Peyer's patch (tissue), 4 donors: Measurements from ENCODE around the gene PCSK2. TPM values are rescaled to one million over a fixed set of nuclear protein-coding genes. Genes with fewer than 3 reads are reported as not detected.
"Not testable (repeated sequence)": the region's sequence is repeated elsewhere in the genome, so short reads cannot be mapped to it uniquely, and the experiment has no call there.

ENCODE experiments used
- DNase-seq, 3 donors: peaks; one replicate each; pipeline ENCODE4 v3.0.0-alpha.2; 2017 to 2019
- H3K27ac ChIP-seq, 4 donors: fragments of 200-600 bp; sonication (generic); one replicate each; pipeline ENCODE4 v1.5.1; 2016 to 2019
- H3K27me3 ChIP-seq, 2 donors: fragments of 200-600 bp; sonication (generic); one replicate each; pipeline ENCODE4 v1.5.1; 2019
- H3K36me3 ChIP-seq, 3 donors: fragments of 200-600 bp; sonication (generic); one replicate each; pipeline ENCODE4 v1.5.1; 2016 to 2019
- H3K4me1 ChIP-seq, 4 donors: fragments of 200-600 bp; sonication (generic); one replicate each; pipeline ENCODE4 v1.5.1; 2016 to 2019
- H3K4me3 ChIP-seq, 4 donors: fragments of 200-600 bp; sonication (generic); 1 replicate in 3 of 4; 2 replicates in 1 of 4; pipeline ENCODE4 v1.5.1; 2016 to 2019; ENCODE audit warnings: mild to moderate bottlenecking in 1 of 4
- H3K9me3 ChIP-seq, 4 donors: fragments of 200-600 bp; sonication (generic); one replicate each; pipeline ENCODE4 v1.5.1; 2016 to 2019; ENCODE audit warnings: mild to moderate bottlenecking in 1 of 4
- CTCF ChIP-seq, 6 experiments: fragments of 450-650 bp in 4 of 6; fragments of 200-600 bp in 2 of 6; sonication (generic) in 1 of 6; IDR thresholded peaks; one replicate each; pipeline ENCODE4 v1.5.1; 2017 to 2019; ENCODE audit warnings: antibody characterized with exemption in 6 of 6, mild to moderate bottlenecking in 3 of 6, moderate library complexity in 1 of 6
- POLR2A ChIP-seq, 2 donors: fragments of 450-650 bp; IDR thresholded peaks; one replicate each; pipeline ENCODE4 v1.5.1; 2017; ENCODE audit warnings: antibody characterized with exemption in 2 of 2, mild to moderate bottlenecking in 2 of 2, moderate library complexity in 2 of 2
- total RNA-seq, 4 donors: library from RNA; depleted of rRNA; stranded (reverse); fragments of >200 nt; gene quantifications; one replicate each; pipeline ENCODE4 v1.1.0, GENCODE V29; 2016

The PCSK2 gene
- total RNA-seq, 4 donors from 2014 or later = 0.18 to 0.80 (median 0.57) TPM; not detected in 1

GRCh38 chr20:17215167-17215566, 11.7 kb upstream of the PCSK2 start:
- no peaks in the 10 kb centered on the region for H3K9me3 ChIP-seq
- no peaks in the 10 kb centered on the region for H3K4me1 ChIP-seq
- H3K4me3 ChIP-seq = no peak overlapping the region
- H3K27ac ChIP-seq = no peak overlapping the region
- TF ChIP-seq POLR2A (IDR thresholded peaks at IDR 0.05) (no peak), CTCF (IDR thresholded peaks at IDR 0.05) (no peak)
- no peaks in the 10 kb centered on the region for H3K27me3 ChIP-seq
- H3K36me3 ChIP-seq = no peaks in the 10 kb centered on the region
- no peak for DNase-seq

- H3K27me3 ChIP-seq, H3K4me1 ChIP-seq, H3K27ac ChIP-seq, H3K9me3 ChIP-seq, H3K36me3 ChIP-seq, DNase-seq, H3K4me3 ChIP-seq: not testable (repeated sequence)
Observed at GRCh38 chr20:17219856-17220255, 7.0 kb upstream of the PCSK2 start.

GRCh38 chr20:17223553-17223952, 3.3 kb upstream of the PCSK2 start:
- no peak for DNase-seq
- Histone ChIP-seq H3K27ac (no peak overlapping the region), H3K27me3 (no peaks in the 10 kb centered on the region), H3K4me1 (peaks cover 0 to 11% (median 0%) of the 10 kb centered on the region in 4 donors), H3K36me3 (no peaks in the 10 kb centered on the region), H3K4me3 (no peak overlapping the region), H3K9me3 (no peaks in the 10 kb centered on the region)
- TF ChIP-seq CTCF (IDR thresholded peaks at IDR 0.05) (no peak), POLR2A (IDR thresholded peaks at IDR 0.05) (no peak)

- DNase-seq = no peak
- Histone ChIP-seq H3K4me3 (peak overlapping the region in 2 of 4 donors; percentile 8 to 33), H3K36me3 (no peaks in the 10 kb centered on the region), H3K27ac (no peak overlapping the region), H3K27me3 (no peaks in the 10 kb centered on the region), H3K9me3 (no peaks in the 10 kb centered on the region), H3K4me1 (peaks cover 0 to 11% (median 0%) of the 10 kb centered on the region in 4 donors)
- TF ChIP-seq POLR2A (IDR thresholded peaks at IDR 0.05) (no peak), CTCF (IDR thresholded peaks at IDR 0.05) (no peak)
Observed at GRCh38 chr20:17225851-17226409, 910 bp upstream of the PCSK2 start.

GRCh38 chr20:17227219-17227575, 357 bp downstream of the PCSK2 start:
- no peaks in the 10 kb centered on the region for H3K36me3 ChIP-seq
- TF ChIP-seq CTCF (IDR thresholded peaks at IDR 0.05) (no peak), POLR2A (IDR thresholded peaks at IDR 0.05) (no peak)
- peak overlapping the region in 1 of 4 donors; percentile 30 for H3K4me3 ChIP-seq
- H3K4me1 ChIP-seq = peaks cover 0 to 11% (median 0%) of the 10 kb centered on the region in 4 donors
- no peaks in the 10 kb centered on the region for H3K9me3 ChIP-seq
- no peak overlapping the region for H3K27ac ChIP-seq
- no peak for DNase-seq
- no peaks in the 10 kb centered on the region for H3K27me3 ChIP-seq

- Histone ChIP-seq H3K4me1 (peaks cover 0 to 11% (median 0%) of the 10 kb centered on the region in 4 donors), H3K27ac (no peak overlapping the region), H3K9me3 (no peaks in the 10 kb centered on the region), H3K4me3 (no peak overlapping the region), H3K27me3 (no peaks in the 10 kb centered on the region), H3K36me3 (no peaks in the 10 kb centered on the region)
- TF ChIP-seq CTCF (IDR thresholded peaks at IDR 0.05) = no peak
- no peak for TF ChIP-seq POLR2A (IDR thresholded peaks at IDR 0.05)
- DNase-seq = no peak
Observed at GRCh38 chr20:17227669-17228623, 1.1 kb downstream of the PCSK2 start.
